NCI-H345 treated with DMSO at 0.1 percent for 48 hours (cell line): ENCODE measurements around the gene CNTD1.

Experiments used
- DNase-seq: peaks from one replicate; lab custom pipeline; 2025; ENCODE audit not compliant: unreplicated experiment; lab: John Stamatoyannopoulos, UW

CNTD1 gene

GRCh38 chr17:42779304-42779935 is 19.2 kb upstream of the CNTD1 start:
- no peak for DNase-seq

GRCh38 chr17:42779936-42780850 is 18.5 kb upstream of the CNTD1 start, which contains the start of gene WNK4:
Gene WNK4 (plus strand): TSS chr17:42780610. CDS start chr17:42780699, 89 bp downstream.
- DNase-seq = no peak

- no peak for DNase-seq
Measured at GRCh38 chr17:42780851-42781638, 17.6 kb upstream of the CNTD1 start.

- DNase-seq = no peak
Measured at GRCh38 chr17:42781639-42782165, 17.0 kb upstream of the CNTD1 start.

GRCh38 chr17:42782166-42783061 is 16.2 kb upstream of the CNTD1 start:
- no peak for DNase-seq

- DNase-seq = no peak
Measured at GRCh38 chr17:42783062-42783790, 15.4 kb upstream of the CNTD1 start.

- DNase-seq = no peak
Measured at GRCh38 chr17:42783791-42784138, 14.9 kb upstream of the CNTD1 start.

- no peak for DNase-seq
Measured at GRCh38 chr17:42784409-42784808, 14.3 kb upstream of the CNTD1 start.

GRCh38 chr17:42784811-42785592 is 13.7 kb upstream of the CNTD1 start:
- no peak for DNase-seq

GRCh38 chr17:42787266-42787665 is 11.4 kb upstream of the CNTD1 start:
- no peak for DNase-seq

- no peak for DNase-seq
Measured at GRCh38 chr17:42791948-42792347, 6.7 kb upstream of the CNTD1 start.

- no peak for DNase-seq
Measured at GRCh38 chr17:42792545-42792944, 6.1 kb upstream of the CNTD1 start.

- no peak for DNase-seq
Measured at GRCh38 chr17:42795061-42795460, 3.6 kb upstream of the CNTD1 start.

GRCh38 chr17:42795465-42795864 is 3.2 kb upstream of the CNTD1 start:
- DNase-seq = no peak

GRCh38 chr17:42796066-42796758 is 2.4 kb upstream of the CNTD1 start:
- DNase-seq = no peak

GRCh38 chr17:42797067-42798007 is 1.3 kb upstream of the CNTD1 start:
- no peak for DNase-seq

- no peak for DNase-seq
Measured at GRCh38 chr17:42798011-42798382, 664 bp upstream of the CNTD1 start.
